HG02981 (cell line): ENCODE results near the gene RLN1.
A peak's percentile ranks its signal among the peaks of the same experiment; 100 is the strongest.
"Not testable (repeated sequence)": the region's sequence is repeated elsewhere in the genome, so short reads cannot be mapped to it uniquely, and the experiment has no call there.

ENCODE experiments used
- ATAC-seq: cut with Tn5 transposase; IDR thresholded peaks from one replicate; pipeline ENCODE4 v1.9.1; 2021; ENCODE audit warnings: mild to moderate bottlenecking, moderate library complexity; ENCODE audit not compliant: unreplicated experiment

Gene RLN1

GRCh38 chr9:5338992-5339981 lies at the start of gene RLN1:
RLN1 (minus strand) TSS chr9:5339876; CDS start chr9:5339746, 130 bp downstream.
- peak; percentile 100 for ATAC-seq

GRCh38 chr9:5389109-5389732 lies 49.5 kb upstream of the RLN1 start:
- ATAC-seq: peak; percentile 53

- ATAC-seq: no peak
Observed at GRCh38 chr9:5388026-5388819, 48.5 kb upstream of the RLN1 start.

- ATAC-seq: no peak
Observed at GRCh38 chr9:5384436-5384835, 44.8 kb upstream of the RLN1 start.

- no peak for ATAC-seq
Observed at GRCh38 chr9:5382479-5382878, 42.8 kb upstream of the RLN1 start.

GRCh38 chr9:5375790-5376477 lies 36.3 kb upstream of the RLN1 start:
- ATAC-seq: no peak

GRCh38 chr9:5375091-5375490 lies 35.4 kb upstream of the RLN1 start:
- ATAC-seq: no peak

- ATAC-seq: peak; percentile 96
Observed at GRCh38 chr9:5364294-5365024, 24.8 kb upstream of the RLN1 start.

GRCh38 chr9:5361326-5362010 lies 21.8 kb upstream of the RLN1 start:
- ATAC-seq: no peak

- ATAC-seq: no peak
Observed at GRCh38 chr9:5360341-5360740, 20.7 kb upstream of the RLN1 start.

GRCh38 chr9:5357431-5358105 lies 17.9 kb upstream of the RLN1 start:
- ATAC-seq: no peak

- no peak for ATAC-seq
Observed at GRCh38 chr9:5355817-5356216, 16.1 kb upstream of the RLN1 start.

GRCh38 chr9:5355226-5355625 lies 15.6 kb upstream of the RLN1 start:
- ATAC-seq: no peak

GRCh38 chr9:5354184-5354583 lies 14.5 kb upstream of the RLN1 start:
- ATAC-seq: no peak

GRCh38 chr9:5352637-5353248 lies 13.1 kb upstream of the RLN1 start:
- no peak for ATAC-seq

- no peak for ATAC-seq
Observed at GRCh38 chr9:5336688-5337087, 3.0 kb downstream of the RLN1 start.

- not testable (repeated sequence) for ATAC-seq
Observed at GRCh38 chr9:5331276-5331675, 8.4 kb downstream of the RLN1 start.

- ATAC-seq: no peak
Observed at GRCh38 chr9:5326893-5327548, 12.7 kb downstream of the RLN1 start.
